Right lobe of liver (tissue), 4 donors: Measurements from ENCODE around the gene MYMK.

Experiments
- POLR2A ChIP-seq: fragments of 450-650 bp; IDR thresholded peaks from one replicate; pipeline ENCODE4 v1.6.1; 2017; ENCODE audit warnings: antibody characterized with exemption, mild to moderate bottlenecking
- TF ChIP-seq, protein P1 (sequence below), 4 donors: fragments of 200-600 bp in 3 of 4; fragments of 450-650 bp in 1 of 4; IDR thresholded peaks; one replicate each; pipeline versions ENCODE4 v1.5.1 to v1.8.0; 2016 to 2022; ENCODE audit warnings: antibody characterized with exemption in 4 of 4, mild to moderate bottlenecking in 2 of 4
- donor health status: DM: no; HTN: no; CAD: no.
- donor health status: DM: no; HTN: no; CAD: no.
- donor health status: DM: no; HTN: yes; CAD: no.

DNA sequence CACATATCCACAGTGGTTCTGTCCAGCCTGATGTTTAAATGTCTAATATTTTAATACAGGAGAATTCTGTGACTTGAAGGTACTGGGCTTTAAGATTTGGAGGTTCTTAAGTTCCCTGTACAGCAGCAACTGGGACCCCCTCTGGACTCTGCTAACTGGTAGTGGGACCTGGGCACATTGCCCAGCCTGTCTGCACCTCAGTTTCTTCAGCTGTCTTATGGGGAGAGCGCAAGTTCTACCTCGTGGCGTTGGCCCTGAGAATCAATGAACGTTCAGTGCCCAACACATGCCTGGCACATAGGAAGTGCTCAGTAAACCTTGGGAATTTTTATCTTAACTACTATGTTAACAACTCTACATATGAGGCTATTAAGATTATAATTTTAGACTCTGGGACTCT is 47.3 kb downstream of the MYMK start:
- TF ChIP-seq, protein P1, sequence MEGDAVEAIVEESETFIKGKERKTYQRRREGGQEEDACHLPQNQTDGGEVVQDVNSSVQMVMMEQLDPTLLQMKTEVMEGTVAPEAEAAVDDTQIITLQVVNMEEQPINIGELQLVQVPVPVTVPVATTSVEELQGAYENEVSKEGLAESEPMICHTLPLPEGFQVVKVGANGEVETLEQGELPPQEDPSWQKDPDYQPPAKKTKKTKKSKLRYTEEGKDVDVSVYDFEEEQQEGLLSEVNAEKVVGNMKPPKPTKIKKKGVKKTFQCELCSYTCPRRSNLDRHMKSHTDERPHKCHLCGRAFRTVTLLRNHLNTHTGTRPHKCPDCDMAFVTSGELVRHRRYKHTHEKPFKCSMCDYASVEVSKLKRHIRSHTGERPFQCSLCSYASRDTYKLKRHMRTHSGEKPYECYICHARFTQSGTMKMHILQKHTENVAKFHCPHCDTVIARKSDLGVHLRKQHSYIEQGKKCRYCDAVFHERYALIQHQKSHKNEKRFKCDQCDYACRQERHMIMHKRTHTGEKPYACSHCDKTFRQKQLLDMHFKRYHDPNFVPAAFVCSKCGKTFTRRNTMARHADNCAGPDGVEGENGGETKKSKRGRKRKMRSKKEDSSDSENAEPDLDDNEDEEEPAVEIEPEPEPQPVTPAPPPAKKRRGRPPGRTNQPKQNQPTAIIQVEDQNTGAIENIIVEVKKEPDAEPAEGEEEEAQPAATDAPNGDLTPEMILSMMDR (IDR thresholded peaks at IDR 0.05): no peak
- no peak for TF ChIP-seq POLR2A
